CD14-positive monocyte (primary cell): ENCODE data around the gene MAD1L1. TPM values are rescaled to one million over a fixed set of nuclear protein-coding genes. Genes with fewer than 3 reads are reported as not detected.

Experiments used
- DNase-seq, 3 donors: peaks; one replicate each; pipeline ENCODE4 v3.0.0-alpha.2; 2011 to 2022
- H2AFZ ChIP-seq: 2 replicates; pipeline ENCODE4 v1.6.0; 2012; ENCODE audit warnings: mild to moderate bottlenecking, low read depth, low read length, inconsistent platforms; ENCODE audit not compliant: insufficient read depth, poor library complexity, severe bottlenecking
- H3K27ac ChIP-seq, 2 donors: 1 replicate in 1 of 2; 2 replicates in 1 of 2; pipeline ENCODE4 v1.5.1; 2012 to 2013; ENCODE audit warnings: low read length in 2 of 2, control low read depth in 1 of 2, inconsistent platforms in 1 of 2, low read depth in 1 of 2, mild to moderate bottlenecking in 1 of 2
- H3K27me3 ChIP-seq, 2 donors: one replicate each; pipeline versions ENCODE4 v1.6.0 to v1.6.1; 2011 to 2013; ENCODE audit warnings: low read length in 2 of 2; ENCODE audit not compliant: control insufficient read depth in 2 of 2, insufficient read depth in 2 of 2
- H3K36me3 ChIP-seq, 2 donors: replicated peaks in 1 of 2; 1 replicate in 1 of 2; 2 replicates in 1 of 2; pipeline versions ENCODE4 v1.5.1 to v1.6.1; 2012 to 2013; ENCODE audit warnings: low read length in 2 of 2, control low read depth in 1 of 2, inconsistent platforms in 1 of 2, mild to moderate bottlenecking in 1 of 2; ENCODE audit not compliant: insufficient read depth in 2 of 2, control insufficient read depth in 1 of 2
- H3K4me1 ChIP-seq, 2 donors: 1 replicate in 1 of 2; 2 replicates in 1 of 2; pipeline versions ENCODE4 v1.5.1 to v1.6.1; 2012 to 2013; ENCODE audit warnings: low read length in 2 of 2, control low read depth in 1 of 2, inconsistent platforms in 1 of 2, mild to moderate bottlenecking in 1 of 2, moderate library complexity in 1 of 2; ENCODE audit not compliant: insufficient read depth in 2 of 2, control insufficient read depth in 1 of 2
- H3K4me2 ChIP-seq: replicated peaks from 2 replicates; pipeline ENCODE3; 2012; ENCODE audit warnings: low read length, moderate library complexity, mild to moderate bottlenecking; ENCODE audit not compliant: poor library complexity, severe bottlenecking; ENCODE audit errors: extremely low read depth
- H3K4me3 ChIP-seq, 3 experiments: fragments of 200-600 bp in 1 of 3; sonication (generic) in 1 of 3; replicated peaks in 1 of 3; 1 replicate in 2 of 3; 2 replicates in 1 of 3; pipeline ENCODE4 v1.5.1; 2011 to 2013; ENCODE audit warnings: low read length in 3 of 3, mild to moderate bottlenecking in 3 of 3, control low read depth in 2 of 3, low read depth in 2 of 3, inconsistent platforms in 1 of 3, moderate library complexity in 1 of 3
- H3K79me2 ChIP-seq: 2 replicates; pipeline ENCODE4 v1.6.0; 2012; ENCODE audit warnings: mild to moderate bottlenecking, control low read depth, inconsistent platforms, low read length, moderate library complexity; ENCODE audit not compliant: insufficient read depth
- H3K9ac ChIP-seq: 2 replicates; pipeline ENCODE4 v1.6.0; 2017; ENCODE audit warnings: low read length, mild to moderate bottlenecking; ENCODE audit not compliant: insufficient read depth, poor library complexity, severe bottlenecking
- H3K9me3 ChIP-seq, 2 donors: replicated peaks in 1 of 2; 1 replicate in 1 of 2; 2 replicates in 1 of 2; pipeline versions ENCODE4 v1.5.1 to v1.6.1; 2012 to 2013; ENCODE audit warnings: low read length in 2 of 2, control low read depth in 1 of 2; ENCODE audit not compliant: control insufficient read depth in 1 of 2, insufficient read depth in 1 of 2
- H4K20me1 ChIP-seq: 2 replicates; pipeline ENCODE4 v1.6.0; 2012; ENCODE audit warnings: mild to moderate bottlenecking, low read length, control low read depth, moderate library complexity; ENCODE audit not compliant: insufficient read depth
- H3K27ac Mint-ChIP-seq, 7 donors: one replicate each; pipeline ENCODE4 v1.8.0; 2020; ENCODE audit warnings: mild to moderate bottlenecking in 7 of 7, mixed read lengths in 7 of 7, moderate library complexity in 6 of 7, inconsistent platforms in 2 of 7
- H3K27me3 Mint-ChIP-seq, 3 donors: one replicate each; pipeline ENCODE4 v1.8.0; 2021 to 2022; ENCODE audit warnings: low read depth in 3 of 3, mild to moderate bottlenecking in 3 of 3, mixed read lengths in 3 of 3, moderate library complexity in 3 of 3, inconsistent platforms in 1 of 3
- H3K36me3 Mint-ChIP-seq, 2 donors: one replicate each; pipeline ENCODE4 v1.8.0; 2020; ENCODE audit warnings: mixed read lengths in 2 of 2, inconsistent platforms in 1 of 2, mild to moderate bottlenecking in 1 of 2
- H3K4me1 Mint-ChIP-seq: one replicate; pipeline ENCODE4 v1.8.0; 2020; ENCODE audit warnings: mild to moderate bottlenecking, mixed read lengths
- H3K4me3 Mint-ChIP-seq, 2 donors: one replicate each; pipeline ENCODE4 v1.8.0; 2020; ENCODE audit warnings: mild to moderate bottlenecking in 2 of 2, mixed read lengths in 2 of 2, moderate library complexity in 1 of 2
- H3K9me3 Mint-ChIP-seq, 7 donors: one replicate each; pipeline ENCODE4 v1.8.0; 2020 to 2022; ENCODE audit warnings: mixed read lengths in 7 of 7, mild to moderate bottlenecking in 6 of 7, moderate library complexity in 6 of 7, inconsistent platforms in 2 of 7
- WGBS: methylation state at CpG from one replicate; pipeline ENCODE4 v1.1.5; 2013; ENCODE audit warnings: missing lambda C conversion rate; ENCODE audit not compliant: insufficient coverage; 5-methylcytosine and 5-hydroxymethylcytosine counted together
- intact Hi-C, 2 donors: fragments of 100-400 bp; cut with micrococcal nuclease; formaldehyde crosslinking; loops; one replicate each; pipeline versions ENCODE4 v1.15.0 to v1.15.1; 2023
- polyA plus RNA-seq, 3 donors: library from polyadenylated mRNA; depleted of rRNA in 1 of 3; unstranded in 2 of 3; stranded (reverse) in 1 of 3; fragments of 300-500 nt in 2 of 3; fragments of >200 nt in 1 of 3; fragmentation: Illumina TruSeq in 2 of 3; gene quantifications; 1 replicate in 2 of 3; 2 replicates in 1 of 3; pipeline ENCODE4 v1.2.3, GENCODE V29; 2012 to 2021
- TF ChIP-seq, protein P1 (sequence below): fragments of 200-600 bp; IDR thresholded peaks from one replicate; pipeline ENCODE4 v1.8.0; 2022; ENCODE audit warnings: antibody characterized with exemption, mild to moderate bottlenecking

Gene MAD1L1
- polyA plus RNA-seq, 3 donors = 22.0 to 39.4 (median 33.2) TPM

DNA sequence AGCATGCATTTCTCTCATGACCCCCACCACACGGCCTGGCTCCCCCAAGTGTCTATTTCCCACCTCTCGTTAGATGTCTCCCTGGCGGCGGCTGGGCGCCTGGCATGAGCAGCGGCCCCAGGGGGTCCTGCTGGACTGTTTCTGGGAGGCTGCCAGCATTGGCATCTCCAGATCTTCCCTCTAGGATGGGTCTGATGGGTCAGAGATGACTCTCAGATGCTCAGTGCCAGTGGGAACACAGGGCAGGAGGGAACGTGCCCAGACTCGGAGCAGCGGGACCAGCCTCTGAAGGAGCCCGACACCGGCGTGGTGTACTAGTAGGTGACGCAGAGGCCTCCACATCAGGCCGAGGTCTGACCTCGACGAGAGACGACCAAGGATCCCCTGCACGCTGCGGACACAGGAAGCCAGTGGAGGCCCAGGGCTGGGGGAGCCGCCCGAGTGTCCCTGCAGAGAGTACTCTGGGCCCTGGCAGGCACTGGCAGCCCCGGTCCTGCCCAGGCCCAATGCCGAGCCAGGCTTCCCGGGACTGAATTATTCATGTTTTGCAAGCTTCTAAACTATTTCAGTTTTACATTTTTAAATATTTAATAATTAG lies 323.8 kb downstream of the MAD1L1 start:
- H3K27me3 ChIP-seq = no peaks in the 10 kb centered on the region
- no peak overlapping the region for H3K9ac ChIP-seq
- peaks cover 45% of the 10 kb centered on the region for H4K20me1 ChIP-seq
- no peak overlapping the region for H3K4me2 ChIP-seq
- H3K4me3 ChIP-seq = no peak overlapping the region
- Mint-ChIP-seq H3K4me1 (no peaks in the 10 kb centered on the region), H3K27ac (peak overlapping the region in 2 of 7 donors; percentile 60 to 63), H3K36me3 (peaks cover 18% of the 10 kb centered on the region in 2 donors), H3K27me3 (no peaks in the 10 kb centered on the region), H3K4me3 (no peak overlapping the region), H3K9me3 (no peaks in the 10 kb centered on the region)
- WGBS = 99% methylated on average over 13 of the region's 24 CpGs
- H3K9me3 ChIP-seq = no peaks in the 10 kb centered on the region
- TF ChIP-seq, protein P1, sequence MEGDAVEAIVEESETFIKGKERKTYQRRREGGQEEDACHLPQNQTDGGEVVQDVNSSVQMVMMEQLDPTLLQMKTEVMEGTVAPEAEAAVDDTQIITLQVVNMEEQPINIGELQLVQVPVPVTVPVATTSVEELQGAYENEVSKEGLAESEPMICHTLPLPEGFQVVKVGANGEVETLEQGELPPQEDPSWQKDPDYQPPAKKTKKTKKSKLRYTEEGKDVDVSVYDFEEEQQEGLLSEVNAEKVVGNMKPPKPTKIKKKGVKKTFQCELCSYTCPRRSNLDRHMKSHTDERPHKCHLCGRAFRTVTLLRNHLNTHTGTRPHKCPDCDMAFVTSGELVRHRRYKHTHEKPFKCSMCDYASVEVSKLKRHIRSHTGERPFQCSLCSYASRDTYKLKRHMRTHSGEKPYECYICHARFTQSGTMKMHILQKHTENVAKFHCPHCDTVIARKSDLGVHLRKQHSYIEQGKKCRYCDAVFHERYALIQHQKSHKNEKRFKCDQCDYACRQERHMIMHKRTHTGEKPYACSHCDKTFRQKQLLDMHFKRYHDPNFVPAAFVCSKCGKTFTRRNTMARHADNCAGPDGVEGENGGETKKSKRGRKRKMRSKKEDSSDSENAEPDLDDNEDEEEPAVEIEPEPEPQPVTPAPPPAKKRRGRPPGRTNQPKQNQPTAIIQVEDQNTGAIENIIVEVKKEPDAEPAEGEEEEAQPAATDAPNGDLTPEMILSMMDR = no peak
- no peak overlapping the region for H2AFZ ChIP-seq
- DNase-seq = no peak
- intact Hi-C loops = no loop called here
- peaks cover 2 to 21% of the 10 kb centered on the region in 2 donors for H3K36me3 ChIP-seq
- H3K79me2 ChIP-seq = no peaks in the 10 kb centered on the region
- H3K4me1 ChIP-seq = no peaks in the 10 kb centered on the region
- no peak overlapping the region for H3K27ac ChIP-seq

DNA sequence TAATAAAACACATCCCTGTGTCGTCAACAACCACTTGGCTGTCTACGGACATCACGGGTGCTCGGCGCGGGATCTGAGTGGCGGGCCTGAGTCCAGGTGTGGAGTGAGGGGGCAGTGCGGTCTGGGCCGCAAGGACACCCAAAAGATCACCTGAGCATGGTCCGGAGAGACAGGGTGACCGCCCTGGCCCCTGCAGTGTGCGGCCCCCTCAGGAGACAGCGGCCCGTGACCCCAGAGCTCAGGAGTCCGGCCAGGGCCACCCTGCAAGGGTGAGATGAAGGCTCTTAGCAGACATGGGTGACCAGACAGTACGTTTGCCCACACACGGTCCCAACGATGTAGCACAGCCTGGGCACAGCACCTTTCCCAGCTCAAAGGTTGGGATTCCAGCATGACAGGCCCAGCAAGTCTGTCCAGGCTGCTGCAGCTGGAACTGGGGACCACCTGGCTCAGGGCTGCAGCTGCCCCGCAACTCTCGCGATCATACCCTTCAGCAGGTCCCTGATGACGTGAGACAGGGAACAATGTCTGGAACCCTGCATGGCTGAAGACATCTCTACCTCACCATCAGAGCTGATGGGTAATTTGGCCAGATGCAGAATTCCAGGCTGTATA lies 324.9 kb downstream of the MAD1L1 start:
- Mint-ChIP-seq H3K27ac (peak overlapping the region in 4 of 7 donors; percentile 26 to 80 (median 59)), H3K9me3 (no peaks in the 10 kb centered on the region), H3K4me3 (no peak overlapping the region), H3K27me3 (no peaks in the 10 kb centered on the region), H3K36me3 (peaks cover 18% of the 10 kb centered on the region in 2 donors), H3K4me1 (no peaks in the 10 kb centered on the region)
- Histone ChIP-seq H3K79me2 (no peaks in the 10 kb centered on the region), H3K27me3 (no peaks in the 10 kb centered on the region), H3K4me3 (no peak overlapping the region), H2AFZ (no peak overlapping the region), H3K27ac (no peak overlapping the region), H3K9ac (no peak overlapping the region), H4K20me1 (peaks cover 39% of the 10 kb centered on the region), H3K4me1 (no peaks in the 10 kb centered on the region), H3K9me3 (no peaks in the 10 kb centered on the region), H3K4me2 (no peak overlapping the region), H3K36me3 (peaks cover 2 to 16% of the 10 kb centered on the region in 2 donors)
- TF ChIP-seq, protein P1 = no peak
- 96% methylated on average over 20 of the region's 22 CpGs for WGBS
- intact Hi-C loops = no loop called here
- DNase-seq = no peak
